IMR-90 (cell line): ENCODE measurements around the gene POU2AF1. TPM values are rescaled to one million over a fixed set of nuclear protein-coding genes. Genes with fewer than 3 reads are reported as not detected.

Source experiments
- ATAC-seq: fragments of 200-7000 bp; cut with Tn5 transposase; 2 replicates; pipeline ENCODE4 v1.9.1; 2020; ENCODE audit warnings: low read depth, mild to moderate bottlenecking, moderate library complexity
- BruUV-seq: library from RNA; stranded (reverse); fragments of 400-500 nt; replicated peaks from 2 replicates; lab custom pipeline; 2021; lab: Mats Ljungman, UMichigan
- CTCF ChIA-PET: fragments of 300-600 bp; formaldehyde crosslinking; extraction: SDS; loops from one replicate; lab custom pipeline; 2021; ENCODE audit warnings: antibody characterized with exemption; lab: Yijun Ruan, JAX
- POLR2A ChIA-PET: fragments of 300-600 bp; sonication (Branson Sonifier 250); formaldehyde crosslinking; loops from one replicate; lab custom pipeline; 2022; ENCODE audit warnings: antibody characterized with exemption; ENCODE audit not compliant: unreplicated experiment; lab: Charles Lee
- DNase-seq: peaks from one replicate; pipeline ENCODE4 v3.0.0; 2013
- H2AFZ ChIP-seq: replicated peaks from 2 replicates; pipeline ENCODE3; 2013; ENCODE audit warnings: low read length, mild to moderate bottlenecking; ENCODE audit not compliant: poor library complexity
- H2AK5ac ChIP-seq: 2 replicates; pipeline ENCODE4 v1.6.1; 2013; ENCODE audit warnings: low read depth, low read length, inconsistent platforms
- H2AK9ac ChIP-seq: replicated peaks from 2 replicates; pipeline ENCODE3; 2013; ENCODE audit warnings: mild to moderate bottlenecking, low read depth, low read length, moderate library complexity; ENCODE audit not compliant: poor library complexity
- H2BK120ac ChIP-seq: 2 replicates; pipeline ENCODE4 v1.6.1; 2013; ENCODE audit warnings: low read depth, low read length, inconsistent platforms
- H2BK15ac ChIP-seq: 3 replicates; pipeline ENCODE4 v1.6.1; 2013; ENCODE audit warnings: low read depth, low read length, inconsistent platforms
- H2BK20ac ChIP-seq: 2 replicates; pipeline ENCODE4 v1.6.1; 2013; ENCODE audit warnings: low read depth, mild to moderate bottlenecking, inconsistent platforms, low read length, moderate library complexity
- H2BK5ac ChIP-seq: 2 replicates; pipeline ENCODE4 v1.6.1; 2013; ENCODE audit warnings: mild to moderate bottlenecking, low read depth, low read length, inconsistent platforms; ENCODE audit not compliant: poor library complexity, severe bottlenecking
- H3K14ac ChIP-seq: replicated peaks from 2 replicates; pipeline ENCODE4 v1.6.1; 2013; ENCODE audit warnings: low read depth, low read length, inconsistent platforms
- H3K18ac ChIP-seq: 2 replicates; pipeline ENCODE4 v1.6.1; 2013; ENCODE audit warnings: low read depth, low read length, control low read depth
- H3K23ac ChIP-seq: 2 replicates; pipeline ENCODE4 v1.6.1; 2013; ENCODE audit warnings: low read depth, low read length, inconsistent platforms
- H3K27ac ChIP-seq: 2 replicates; pipeline ENCODE4 v1.5.1; 2013; ENCODE audit warnings: mild to moderate bottlenecking, control low read depth, low read length; ENCODE audit not compliant: insufficient read depth
- H3K27me3 ChIP-seq: 2 replicates; pipeline ENCODE4 v1.6.1; 2013; ENCODE audit warnings: low read length; ENCODE audit not compliant: control insufficient read depth, insufficient read depth
- H3K36me3 ChIP-seq: 2 replicates; pipeline ENCODE4 v1.6.1; 2013; ENCODE audit warnings: low read length, mixed read lengths; ENCODE audit not compliant: control insufficient read depth, insufficient read depth
- H3K4ac ChIP-seq: 2 replicates; pipeline ENCODE4 v1.6.1; 2013; ENCODE audit warnings: low read depth, low read length, inconsistent platforms
- H3K4me1 ChIP-seq: 2 replicates; pipeline ENCODE4 v1.6.1; 2013; ENCODE audit warnings: low read length, mixed read lengths; ENCODE audit not compliant: control insufficient read depth, insufficient read depth
- H3K4me2 ChIP-seq: 2 replicates; pipeline ENCODE4 v1.6.1; 2013; ENCODE audit warnings: low read depth, mild to moderate bottlenecking, control low read depth, low read length, moderate library complexity
- H3K4me3 ChIP-seq: 2 replicates; pipeline ENCODE4 v1.5.1; 2013; ENCODE audit warnings: low read depth, mild to moderate bottlenecking, control low read depth, low read length, moderate library complexity; ENCODE audit not compliant: insufficient read depth
- H3K56ac ChIP-seq: 2 replicates; pipeline ENCODE4 v1.6.1; 2013; ENCODE audit warnings: low read length, inconsistent platforms; ENCODE audit not compliant: insufficient read depth; ENCODE audit errors: extremely low read depth
- H3K79me1 ChIP-seq, 2 experiments: 2 replicates each; pipeline ENCODE4 v1.6.1; 2013; ENCODE audit warnings: low read length in 2 of 2, inconsistent platforms in 1 of 2, low read depth in 1 of 2
- H3K9ac ChIP-seq: 2 replicates; pipeline ENCODE4 v1.6.1; 2013; ENCODE audit warnings: low read depth, low read length, control low read depth
- H3K9me1 ChIP-seq: 2 replicates; pipeline ENCODE4 v1.6.1; 2013; ENCODE audit warnings: low read length, inconsistent platforms; ENCODE audit not compliant: insufficient read depth
- H3K9me3 ChIP-seq: 2 replicates; pipeline ENCODE4 v1.6.1; 2013; ENCODE audit warnings: low read length; ENCODE audit not compliant: control insufficient read depth, insufficient read depth
- H4K20me1 ChIP-seq: 2 replicates; pipeline ENCODE4 v1.6.1; 2013; ENCODE audit warnings: low read length, inconsistent platforms; ENCODE audit not compliant: insufficient read depth
- H4K5ac ChIP-seq: 2 replicates; pipeline ENCODE4 v1.6.1; 2013; ENCODE audit warnings: mild to moderate bottlenecking, low read depth, low read length, control low read depth
- H4K8ac ChIP-seq, 2 experiments: 2 replicates each; pipeline ENCODE4 v1.6.1; 2013; ENCODE audit warnings: low read depth in 2 of 2, low read length in 2 of 2, control low read depth in 1 of 2, inconsistent platforms in 1 of 2
- H4K91ac ChIP-seq: 2 replicates; pipeline ENCODE4 v1.6.1; 2013; ENCODE audit warnings: low read depth, low read length, inconsistent platforms; ENCODE audit not compliant: insufficient read depth
- BHLHE40 ChIP-seq: fragments of 150-350 bp; IDR thresholded peaks from 2 replicates; pipeline ENCODE4 v1.6.1; 2016; ENCODE audit warnings: mild to moderate bottlenecking, low read depth, low read length
- CEBPB ChIP-seq: IDR thresholded peaks from 2 replicates; pipeline ENCODE4 v1.6.1; 2012; ENCODE audit warnings: low read depth, low read length, improper control_type of control experiment
- FOS ChIP-seq: fragments of 150-350 bp; IDR thresholded peaks from 2 replicates; pipeline ENCODE4 v1.6.1; 2016; ENCODE audit warnings: low read depth, low read length
- MAFK ChIP-seq: IDR thresholded peaks from 2 replicates; pipeline ENCODE4 v1.6.1; 2012; ENCODE audit warnings: low read depth, low read length, improper control_type of control experiment
- MAZ ChIP-seq: IDR thresholded peaks from 2 replicates; pipeline ENCODE4 v1.6.1; 2012; ENCODE audit warnings: low read depth, mild to moderate bottlenecking, low read length, improper control_type of control experiment, moderate library complexity, borderline replicate concordance
- NFE2L2 ChIP-seq: fragments of 150-350 bp; IDR thresholded peaks from 2 replicates; pipeline ENCODE4 v1.6.1; 2016; ENCODE audit warnings: low read depth, mild to moderate bottlenecking, low read length
- POLR2A ChIP-seq: IDR thresholded peaks from 2 replicates; pipeline ENCODE4 v1.6.1; 2012; ENCODE audit warnings: mild to moderate bottlenecking, low read depth, low read length
- RAD21 ChIP-seq: IDR thresholded peaks from 2 replicates; pipeline ENCODE4 v1.6.1; 2012; ENCODE audit warnings: low read length, improper control_type of control experiment
- RCOR1 ChIP-seq: IDR thresholded peaks from 2 replicates; pipeline ENCODE4 v1.6.1; 2012; ENCODE audit warnings: mild to moderate bottlenecking, low read length, improper control_type of control experiment; ENCODE audit not compliant: insufficient replicate concordance
- RFX5 ChIP-seq: IDR thresholded peaks from 2 replicates; pipeline ENCODE4 v1.8.0; 2012; ENCODE audit warnings: low read depth, mild to moderate bottlenecking, low read length, moderate library complexity
- SMC3 ChIP-seq: fragments of 150-350 bp; IDR thresholded peaks from 2 replicates; pipeline ENCODE4 v1.6.1; 2016; ENCODE audit warnings: low read depth, mild to moderate bottlenecking, antibody characterized with exemption, low read length, moderate library complexity
- WGBS, 2 experiments: methylation state at CpG; one replicate each; pipeline versions ENCODE4 v1.1.5 to v1.1.7; 2013; ENCODE audit warnings: missing lambda C conversion rate in 2 of 2; ENCODE audit not compliant: insufficient read length in 1 of 2; ENCODE audit errors: extremely low coverage in 2 of 2; 5-methylcytosine and 5-hydroxymethylcytosine counted together
- dilution Hi-C: fragments of 300-500 bp; cut with HindIII; formaldehyde crosslinking; loops from one replicate; pipeline ENCODE4 v1.14.3; 2018; ENCODE audit warnings: low sequenced_read_pairs; ENCODE audit not compliant: unreplicated experiment
- in situ Hi-C: fragments of 300-500 bp; cut with MboI; formaldehyde crosslinking; loops from 3 replicates; pipeline ENCODE4 v1.14.3; 2019; ENCODE audit warnings: low sequenced_read_pairs, inconsistent platforms, mixed read lengths
- intact Hi-C: fragments of 100-400 bp; cut with micrococcal nuclease; formaldehyde crosslinking; loops from 2 replicates; pipeline ENCODE4 v1.10.0; 2022
- polyA plus RNA-seq, 3 experiments: library from polyadenylated mRNA; depleted of rRNA; stranded (reverse); fragments of >200 nt; gene quantifications; 2 replicates each; pipeline ENCODE4 v1.2.3, GENCODE V29; 2012; ENCODE audit warnings: low replicate concordance in 1 of 3
- total RNA-seq: library from RNA; depleted of rRNA; stranded (reverse); fragments of >200 nt; gene quantifications from 2 replicates; pipeline ENCODE4 v1.2.3, GENCODE V29; 2012
- TF ChIP-seq, protein P1 (sequence below): fragments of 150-350 bp; IDR thresholded peaks from 2 replicates; pipeline ENCODE4 v1.6.1; 2016; ENCODE audit warnings: low read depth, mild to moderate bottlenecking, low read length, moderate library complexity, borderline replicate concordance
- TF ChIP-seq, protein P2 (sequence below): conservative IDR thresholded peaks from 2 replicates; pipeline ENCODE4 v1.5.1; 2012; ENCODE audit warnings: mild to moderate bottlenecking, low read depth, low read length, improper control_type of control experiment

Gene POU2AF1
- total and polyA plus RNA-seq, 2 of the 4 experiments (the other 2 are of a cell fraction), result not detected

DNA sequence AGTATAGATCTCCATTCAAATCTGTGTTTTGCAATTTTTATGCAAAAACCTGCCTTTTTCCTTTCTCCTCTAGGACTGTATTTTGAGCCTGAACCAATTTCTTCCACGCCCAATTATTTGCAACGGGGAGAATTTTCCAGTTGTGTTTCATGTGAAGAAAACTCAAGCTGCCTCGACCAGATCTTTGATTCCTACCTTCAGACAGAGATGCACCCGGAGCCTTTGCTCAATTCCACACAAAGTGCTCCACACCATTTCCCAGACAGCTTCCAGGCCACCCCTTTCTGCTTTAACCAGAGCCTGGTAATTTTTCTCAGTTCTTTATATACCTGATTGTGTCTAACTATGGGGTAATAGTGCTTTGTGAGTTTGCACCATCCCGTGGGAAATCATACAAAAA, 72.8 kb downstream of the POU2AF1 start:
- Histone ChIP-seq H3K4me1 (0 out of 2 replicates have a peak, but pooled peaks cover 1% of the 10 kb centered on the region), H3K4me3 (no peak overlapping the region), H3K79me1 (no peaks in the 10 kb centered on the region), H3K36me3 (no peaks in the 10 kb centered on the region), H3K23ac (no peak overlapping the region), H3K56ac (no peak overlapping the region), H2AFZ (no peak overlapping the region), H3K18ac (no peak overlapping the region), H3K27me3 (peaks cover 70% of the 10 kb centered on the region), H3K14ac (no peak overlapping the region), H4K5ac (no peak overlapping the region), H4K20me1 (no peaks in the 10 kb centered on the region), H2AK5ac (no peak overlapping the region), H3K27ac (no peak overlapping the region), H2BK5ac (no peak overlapping the region), H3K9me3 (no peaks in the 10 kb centered on the region; the same call in 1 of the 2 replicates), H2BK15ac (no peak overlapping the region), H2BK20ac (no peak overlapping the region), H4K8ac (no peak overlapping the region), H3K9me1 (no peaks in the 10 kb centered on the region), H3K4me2 (no peak overlapping the region), H4K91ac (no peak overlapping the region), H3K4ac (no peak overlapping the region), H2AK9ac (no peak overlapping the region), H2BK120ac (no peak overlapping the region), H3K9ac (no peak overlapping the region)
- BruUV-seq, result no TSS peak
- dilution Hi-C loops, result no loop called here
- ATAC-seq (no peak), DNase-seq (no peak)
- in situ Hi-C loops, result no loop called here
- WGBS, 2 experiments, result no CpG with 5 or more reads among the region's 5 CpGs
- intact Hi-C loops, result no loop called here
- ChIA-PET CTCF (no interaction called here), POLR2A (interaction anchor here (0.6 kb wide), 1 partner anchor 604 kb away, joined by 3 read pairs; no protein-coding TSS in a partner anchor)
- TF ChIP-seq MAFK (no peak), RAD21 (no peak), RCOR1 (no peak), CEBPB (no peak), MAZ (no peak), SMC3 (no peak), FOS (no peak), POLR2A (no peak), BHLHE40 (no peak), NFE2L2 (no peak), RFX5 (no peak)
- TF ChIP-seq, protein P1, sequence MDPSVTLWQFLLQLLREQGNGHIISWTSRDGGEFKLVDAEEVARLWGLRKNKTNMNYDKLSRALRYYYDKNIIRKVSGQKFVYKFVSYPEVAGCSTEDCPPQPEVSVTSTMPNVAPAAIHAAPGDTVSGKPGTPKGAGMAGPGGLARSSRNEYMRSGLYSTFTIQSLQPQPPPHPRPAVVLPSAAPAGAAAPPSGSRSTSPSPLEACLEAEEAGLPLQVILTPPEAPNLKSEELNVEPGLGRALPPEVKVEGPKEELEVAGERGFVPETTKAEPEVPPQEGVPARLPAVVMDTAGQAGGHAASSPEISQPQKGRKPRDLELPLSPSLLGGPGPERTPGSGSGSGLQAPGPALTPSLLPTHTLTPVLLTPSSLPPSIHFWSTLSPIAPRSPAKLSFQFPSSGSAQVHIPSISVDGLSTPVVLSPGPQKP, result no peak
- TF ChIP-seq, protein P2, sequence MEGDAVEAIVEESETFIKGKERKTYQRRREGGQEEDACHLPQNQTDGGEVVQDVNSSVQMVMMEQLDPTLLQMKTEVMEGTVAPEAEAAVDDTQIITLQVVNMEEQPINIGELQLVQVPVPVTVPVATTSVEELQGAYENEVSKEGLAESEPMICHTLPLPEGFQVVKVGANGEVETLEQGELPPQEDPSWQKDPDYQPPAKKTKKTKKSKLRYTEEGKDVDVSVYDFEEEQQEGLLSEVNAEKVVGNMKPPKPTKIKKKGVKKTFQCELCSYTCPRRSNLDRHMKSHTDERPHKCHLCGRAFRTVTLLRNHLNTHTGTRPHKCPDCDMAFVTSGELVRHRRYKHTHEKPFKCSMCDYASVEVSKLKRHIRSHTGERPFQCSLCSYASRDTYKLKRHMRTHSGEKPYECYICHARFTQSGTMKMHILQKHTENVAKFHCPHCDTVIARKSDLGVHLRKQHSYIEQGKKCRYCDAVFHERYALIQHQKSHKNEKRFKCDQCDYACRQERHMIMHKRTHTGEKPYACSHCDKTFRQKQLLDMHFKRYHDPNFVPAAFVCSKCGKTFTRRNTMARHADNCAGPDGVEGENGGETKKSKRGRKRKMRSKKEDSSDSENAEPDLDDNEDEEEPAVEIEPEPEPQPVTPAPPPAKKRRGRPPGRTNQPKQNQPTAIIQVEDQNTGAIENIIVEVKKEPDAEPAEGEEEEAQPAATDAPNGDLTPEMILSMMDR, result no peak
